Choroid plexus epithelial cell (primary cell): ENCODE measurements around the gene SDC1.
A peak's percentile ranks its signal among the peaks of the same experiment; 100 is the strongest.

Source experiments
- DNase-seq: peaks from one replicate; pipeline ENCODE4 v3.0.0-alpha.2; 2010; ENCODE audit warnings: low read depth
- H3K4me3 ChIP-seq: 2 replicates; pipeline ENCODE4 v1.5.1; 2011; ENCODE audit warnings: low read depth, mild to moderate bottlenecking, control low read depth, low read length, moderate library complexity
- TF ChIP-seq, protein P1 (sequence below): conservative IDR thresholded peaks from 2 replicates; pipeline ENCODE4 v1.5.1; 2011; ENCODE audit warnings: low read depth, mild to moderate bottlenecking, control low read depth, inconsistent platforms, low read length, moderate library complexity

SDC1 gene

DNA sequence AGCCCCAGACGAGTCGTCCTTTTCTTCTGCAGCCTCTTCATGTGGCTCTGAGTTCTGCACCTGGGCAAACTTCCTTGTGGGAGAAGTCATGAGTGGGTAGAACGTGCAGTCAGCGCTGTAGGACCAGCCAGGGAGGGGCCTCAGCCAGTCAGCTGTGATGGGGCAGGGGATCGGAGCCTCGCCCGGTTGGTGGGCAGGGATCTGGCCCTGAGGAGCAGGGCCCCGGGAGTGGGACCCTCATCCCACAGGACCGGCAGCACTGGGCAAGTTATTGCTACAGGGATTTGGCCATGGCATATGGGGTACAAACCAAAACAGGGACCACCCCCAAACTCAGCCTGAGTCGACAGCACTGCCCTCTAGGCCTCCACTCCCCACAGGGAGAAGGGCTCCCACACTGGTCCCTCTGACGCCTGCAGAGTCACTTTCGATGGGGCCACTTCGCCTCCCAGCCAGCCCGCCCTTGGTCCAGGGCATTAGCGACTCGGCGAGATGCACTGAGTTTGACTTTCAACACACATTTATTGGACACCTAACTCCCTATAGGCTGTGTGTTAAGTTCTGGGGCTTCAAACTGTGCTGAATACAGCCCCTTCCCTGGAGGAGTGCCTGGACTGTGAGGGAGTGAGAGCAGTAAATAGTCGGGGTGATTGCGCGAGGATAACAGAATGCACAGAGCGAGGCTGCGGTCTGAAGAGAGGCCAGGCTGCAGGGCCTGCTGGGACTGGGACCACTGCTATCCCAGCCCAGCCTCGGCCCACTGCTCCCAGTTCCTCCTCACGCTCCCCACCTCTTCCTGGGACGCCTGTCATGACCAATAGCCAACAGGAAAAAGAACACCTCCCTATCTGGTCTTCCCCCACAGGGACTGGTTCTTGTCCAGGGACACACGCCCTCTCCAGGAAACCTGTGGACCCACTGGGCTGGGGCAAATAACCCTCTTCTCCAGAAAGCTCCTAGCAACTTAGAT, 55.9 kb downstream of the SDC1 start:
- DNase-seq, result no peak
- no peak overlapping the region for H3K4me3 ChIP-seq
- TF ChIP-seq, protein P1, sequence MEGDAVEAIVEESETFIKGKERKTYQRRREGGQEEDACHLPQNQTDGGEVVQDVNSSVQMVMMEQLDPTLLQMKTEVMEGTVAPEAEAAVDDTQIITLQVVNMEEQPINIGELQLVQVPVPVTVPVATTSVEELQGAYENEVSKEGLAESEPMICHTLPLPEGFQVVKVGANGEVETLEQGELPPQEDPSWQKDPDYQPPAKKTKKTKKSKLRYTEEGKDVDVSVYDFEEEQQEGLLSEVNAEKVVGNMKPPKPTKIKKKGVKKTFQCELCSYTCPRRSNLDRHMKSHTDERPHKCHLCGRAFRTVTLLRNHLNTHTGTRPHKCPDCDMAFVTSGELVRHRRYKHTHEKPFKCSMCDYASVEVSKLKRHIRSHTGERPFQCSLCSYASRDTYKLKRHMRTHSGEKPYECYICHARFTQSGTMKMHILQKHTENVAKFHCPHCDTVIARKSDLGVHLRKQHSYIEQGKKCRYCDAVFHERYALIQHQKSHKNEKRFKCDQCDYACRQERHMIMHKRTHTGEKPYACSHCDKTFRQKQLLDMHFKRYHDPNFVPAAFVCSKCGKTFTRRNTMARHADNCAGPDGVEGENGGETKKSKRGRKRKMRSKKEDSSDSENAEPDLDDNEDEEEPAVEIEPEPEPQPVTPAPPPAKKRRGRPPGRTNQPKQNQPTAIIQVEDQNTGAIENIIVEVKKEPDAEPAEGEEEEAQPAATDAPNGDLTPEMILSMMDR, result no peak

DNA sequence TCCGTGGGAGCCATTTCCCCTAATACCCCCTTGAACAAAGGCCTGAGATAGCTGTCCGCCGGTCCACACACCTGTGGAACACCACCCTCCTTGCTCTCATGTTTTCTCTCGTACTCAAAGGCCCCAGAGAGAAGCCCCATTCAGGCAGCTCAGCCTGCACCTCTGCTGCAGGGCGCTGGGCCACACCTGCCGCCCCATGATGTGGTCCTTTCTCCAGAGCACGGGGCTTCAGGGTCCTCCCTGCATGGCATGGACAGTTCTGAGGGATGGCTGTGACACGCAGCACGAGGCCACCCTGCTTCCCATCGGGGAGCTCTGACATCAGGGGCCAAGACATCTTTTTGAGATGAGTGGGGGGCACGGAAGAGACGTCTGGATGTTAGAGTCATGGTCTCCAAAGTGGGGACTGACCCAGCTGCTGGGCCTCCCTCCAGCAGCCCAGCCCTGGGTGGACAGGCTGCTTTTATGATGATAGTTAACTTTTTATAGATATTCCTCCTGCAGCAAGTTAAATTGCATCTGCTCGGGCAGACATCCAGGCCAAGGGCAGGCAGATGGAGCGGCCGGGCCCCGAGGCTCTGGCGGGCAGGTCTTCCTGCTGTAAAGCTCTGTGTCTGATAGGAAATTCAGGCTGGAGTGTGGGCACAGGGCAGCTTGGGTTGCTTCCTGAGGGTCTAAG, 56.7 kb downstream of the SDC1 start:
- H3K4me3 ChIP-seq, result no peak overlapping the region
- DNase-seq, result no peak
- TF ChIP-seq, protein P1, result no peak

DNA sequence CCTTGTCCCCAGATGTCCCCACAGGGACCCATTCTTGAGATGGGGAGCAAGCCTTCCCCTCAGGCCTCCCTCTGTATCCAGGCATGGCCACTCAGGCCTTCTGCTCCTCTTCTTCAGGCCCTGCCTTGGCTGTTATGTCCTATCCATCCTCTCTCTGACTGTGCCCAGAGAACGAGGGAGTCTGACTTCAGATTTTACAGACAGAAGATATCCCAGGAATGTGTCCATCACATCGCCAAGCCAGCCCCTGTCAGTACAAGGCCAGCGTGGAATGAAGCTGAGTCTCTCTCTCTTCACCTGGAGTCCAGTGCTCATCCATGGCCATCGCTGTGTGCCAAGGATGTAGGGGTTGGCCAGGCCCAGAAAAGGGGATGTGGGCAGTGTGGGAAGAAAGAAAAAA, 57.6 kb downstream of the SDC1 start:
- DNase-seq, result no peak
- TF ChIP-seq, protein P1, result no peak
- H3K4me3 ChIP-seq, result no peak overlapping the region

DNA sequence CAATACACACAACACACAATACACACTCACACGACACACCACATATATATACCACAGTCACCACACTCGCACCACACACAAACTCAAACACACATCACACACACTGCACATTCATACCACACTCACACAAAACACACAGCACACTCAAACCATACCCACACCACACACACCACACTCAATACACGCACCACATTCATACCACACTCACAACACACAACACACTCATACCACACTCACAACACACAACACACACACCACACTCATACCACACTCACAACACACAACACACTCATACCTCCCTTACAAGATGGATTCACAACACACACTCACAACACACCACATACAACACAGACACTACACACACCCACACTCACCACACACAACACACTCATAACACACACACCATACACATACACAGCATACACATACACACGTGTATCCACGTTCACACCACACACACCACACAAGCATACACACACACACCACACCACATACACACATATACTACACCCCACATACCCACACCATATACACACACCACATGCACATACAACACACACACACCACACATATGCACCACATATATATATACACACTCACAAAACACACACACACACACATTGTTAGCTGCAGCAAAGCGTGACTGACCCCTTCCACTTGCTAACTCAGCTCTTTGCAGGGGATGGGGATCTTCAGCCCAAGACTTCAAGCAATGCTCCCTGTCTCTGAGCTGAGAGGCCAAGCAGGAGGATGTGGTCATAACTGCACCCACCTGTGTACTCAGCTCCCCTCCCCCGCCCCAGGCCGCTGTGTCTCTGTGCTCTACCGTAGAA, 59.0 kb downstream of the SDC1 start:
- TF ChIP-seq, protein P1, result no peak
- no peak for DNase-seq
- no peak overlapping the region for H3K4me3 ChIP-seq

DNA sequence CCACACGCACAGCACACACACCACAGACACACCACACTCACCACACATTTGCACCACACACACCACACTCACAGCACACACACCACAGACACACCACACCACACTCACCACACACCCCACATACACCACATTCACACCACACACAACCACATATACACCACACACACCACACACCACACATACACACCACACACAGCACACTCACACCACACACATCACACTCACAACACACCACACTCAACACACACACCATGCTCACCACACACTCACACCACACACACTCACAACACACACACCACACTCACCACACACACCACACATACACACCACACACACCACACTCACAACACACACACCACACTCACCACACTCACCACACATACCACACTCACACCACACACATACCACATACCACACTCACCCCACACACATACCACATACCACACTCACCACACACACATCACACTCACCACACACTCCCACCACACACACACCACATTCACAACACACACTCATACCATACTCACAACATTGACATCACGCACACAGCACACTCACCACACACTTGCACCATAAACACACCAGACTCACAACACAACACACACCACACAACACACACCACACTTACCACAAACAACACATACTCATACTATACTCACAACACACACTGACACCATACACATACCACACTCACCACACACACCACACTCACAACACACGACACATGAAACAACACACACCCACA, 60.0 kb downstream of the SDC1 start:
- no peak overlapping the region for H3K4me3 ChIP-seq
- TF ChIP-seq, protein P1, result no peak
- DNase-seq, result peak; percentile 45

DNA sequence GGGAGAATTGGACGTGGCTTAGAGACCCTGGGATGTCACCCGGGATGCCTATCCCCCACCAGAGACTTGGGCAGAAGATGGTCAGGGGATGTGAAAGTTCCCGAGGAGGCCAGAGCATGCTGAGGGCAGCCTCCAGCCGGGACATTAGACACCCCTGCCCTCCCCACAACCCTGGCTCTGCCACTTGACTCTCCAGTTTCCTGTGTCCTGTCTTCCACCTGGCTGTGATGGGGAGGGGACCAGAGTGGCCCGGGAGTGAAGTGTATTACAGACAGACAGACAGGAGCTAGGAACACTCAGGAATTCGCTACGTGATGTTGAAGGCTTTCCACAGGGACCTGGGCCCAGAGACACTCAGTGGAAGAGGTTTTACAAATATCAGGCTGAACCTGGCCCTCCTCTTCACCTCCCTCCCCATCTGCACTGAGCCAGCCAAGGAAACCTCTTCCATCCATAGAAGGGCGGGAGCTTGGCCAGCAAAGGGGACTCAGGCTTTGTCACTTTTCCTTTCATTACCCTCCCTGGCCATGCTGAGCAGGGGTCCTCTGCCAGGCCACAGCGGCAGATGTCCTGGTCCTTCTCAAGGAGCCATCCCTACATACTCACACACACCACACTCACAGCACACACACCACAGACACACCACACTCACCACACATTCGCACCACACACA, 60.7 kb downstream of the SDC1 start:
- no peak overlapping the region for H3K4me3 ChIP-seq
- TF ChIP-seq, protein P1, result no peak
- no peak for DNase-seq
